ENCODE data around the gene RAB7A.
A peak's percentile ranks its signal among the peaks of the same experiment; 100 is the strongest.

RAB7A gene

DNA sequence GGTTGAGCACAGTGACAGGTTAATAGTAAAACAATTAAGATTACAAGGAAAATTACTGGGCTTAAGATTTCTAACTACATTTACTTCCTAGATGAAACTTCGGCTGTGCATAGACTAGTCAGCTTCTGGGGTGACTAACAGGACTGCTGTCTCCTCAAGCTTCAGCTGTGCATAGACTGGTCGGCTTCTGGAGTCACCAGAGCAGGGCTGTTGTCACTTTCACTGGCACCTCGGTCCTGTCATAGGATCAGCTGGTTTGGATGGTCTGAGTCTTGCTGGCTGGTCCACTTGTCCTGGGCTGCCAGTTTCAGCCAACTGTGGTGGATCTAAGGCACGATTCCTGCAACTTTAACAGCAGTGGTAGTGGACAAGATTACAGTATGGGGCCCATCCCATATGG, 129.6 kb downstream of the RAB7A start:
- no peak for DNase-seq

DNA sequence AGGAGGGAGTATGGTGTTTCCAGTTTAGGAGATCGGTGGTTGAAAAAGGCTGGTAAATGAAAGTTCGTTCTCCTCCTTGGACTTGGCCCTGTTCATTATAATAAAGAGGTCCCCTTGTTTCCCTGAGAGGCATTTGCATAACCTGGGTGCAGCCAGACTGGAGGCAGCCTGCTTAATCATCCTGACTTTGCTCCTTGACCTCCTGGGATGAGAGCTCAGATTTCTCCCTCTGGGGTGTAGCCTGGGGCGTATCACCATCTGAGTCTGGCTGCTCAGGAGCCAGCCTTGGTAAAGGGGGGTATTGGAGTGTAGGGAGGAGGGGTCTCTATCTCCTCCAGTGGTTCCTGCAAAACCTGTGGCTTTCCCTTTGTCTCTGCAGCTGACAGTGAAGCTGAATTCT, 132.2 kb downstream of the RAB7A start:
- DNase-seq = no peak

DNA sequence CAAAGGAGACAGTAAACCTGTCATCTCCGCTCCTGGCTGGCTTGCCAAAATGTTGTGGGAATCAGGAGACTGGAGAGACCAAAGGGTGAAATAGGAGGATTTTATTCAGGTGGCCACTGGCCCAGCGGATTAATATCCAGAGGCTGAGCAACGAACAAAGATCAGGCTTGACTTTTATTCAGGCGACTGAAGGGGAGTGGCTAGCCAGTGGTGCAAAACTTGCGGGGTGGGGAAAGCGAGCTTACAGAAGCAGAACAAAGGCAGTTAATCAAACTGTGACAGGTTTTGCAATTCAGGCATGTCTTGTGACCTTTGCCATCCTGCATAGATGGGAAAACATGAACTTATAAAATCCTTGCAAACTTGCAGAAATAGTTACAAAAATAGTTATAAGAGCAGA, 133.6 kb downstream of the RAB7A start:
- no peak for DNase-seq

DNA sequence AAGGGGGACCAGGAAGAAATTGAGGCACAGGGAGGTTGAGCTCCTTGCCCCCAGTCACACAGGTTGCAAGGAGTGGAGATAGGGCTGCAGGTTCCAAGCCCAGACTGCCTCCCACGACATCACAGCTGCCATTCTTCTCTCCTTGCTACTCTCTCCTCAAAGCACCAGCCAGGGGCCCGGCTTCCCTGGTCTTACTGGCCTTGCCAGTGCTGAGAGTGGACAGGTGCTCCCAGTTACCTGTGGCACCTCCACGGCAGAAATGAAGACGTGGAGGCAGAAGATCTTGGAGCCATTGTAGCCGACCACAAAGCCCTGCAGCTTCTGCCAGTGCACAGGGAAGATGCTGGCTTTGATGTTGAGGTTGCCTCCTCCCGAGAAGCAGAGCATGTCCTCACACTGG, 135.5 kb downstream of the RAB7A start:
- DNase-seq = no peak

DNA sequence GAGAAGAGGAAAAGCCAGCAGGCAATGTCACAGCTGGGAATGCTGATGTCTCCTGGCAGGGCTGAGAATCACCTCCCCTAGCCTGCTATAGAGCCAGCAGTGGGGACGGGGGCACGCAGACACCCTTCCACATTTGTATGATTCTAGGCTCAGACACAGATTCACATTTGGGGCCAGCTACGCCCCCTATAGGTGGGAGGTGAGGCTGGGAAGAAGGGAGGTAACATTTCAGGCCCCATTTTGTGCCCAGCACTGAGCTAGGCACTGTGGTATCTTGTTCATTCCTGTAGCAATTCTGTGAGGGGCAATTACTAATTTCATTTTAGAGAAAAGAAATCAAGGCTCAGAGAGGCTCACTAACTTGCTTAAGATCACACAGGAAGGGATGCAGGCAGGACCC, 137.6 kb downstream of the RAB7A start:
- DNase-seq = peak; percentile 35
